Muscle of leg (tissue), 11 donors: Measurements from ENCODE around the gene P3H3. TPM values are rescaled to one million over a fixed set of nuclear protein-coding genes. Genes with fewer than 3 reads are reported as not detected.

Experiments used
- DNase-seq: peaks from one replicate; pipeline ENCODE4 v3.0.0; 2013
- H3K27ac ChIP-seq: one replicate; pipeline ENCODE4 v1.5.1; 2013; ENCODE audit warnings: mild to moderate bottlenecking, low read length, control low read depth
- H3K27me3 ChIP-seq: one replicate; pipeline ENCODE4 v1.6.1; 2013; ENCODE audit warnings: low read length; ENCODE audit not compliant: control insufficient read depth, insufficient read depth
- H3K36me3 ChIP-seq: one replicate; pipeline ENCODE4 v1.6.1; 2013; ENCODE audit warnings: low read length; ENCODE audit not compliant: control insufficient read depth, insufficient read depth
- H3K4me1 ChIP-seq: one replicate; pipeline ENCODE4 v1.6.1; 2013; ENCODE audit warnings: low read length; ENCODE audit not compliant: control insufficient read depth, insufficient read depth
- H3K4me3 ChIP-seq: one replicate; pipeline ENCODE4 v1.5.1; 2013; ENCODE audit warnings: low read length, control low read depth
- H3K9me3 ChIP-seq: replicated peaks from 2 replicates; pipeline ENCODE4 v1.6.1; 2013; ENCODE audit warnings: low read depth, low read length; ENCODE audit not compliant: control insufficient read depth
- WGBS: methylation state at CpG from one replicate; pipeline ENCODE4 v1.1.5; 2013; ENCODE audit warnings: missing lambda C conversion rate; ENCODE audit not compliant: insufficient coverage; 5-methylcytosine and 5-hydroxymethylcytosine counted together
- polyA plus RNA-seq, 8 donors: library from polyadenylated mRNA; unstranded; fragments of 120-200 nt; gene quantifications; one replicate each; pipeline versions ENCODE4 v1.2.1 to v1.2.3, GENCODE V29; 2013; ENCODE audit warnings: inconsistent platforms in 1 of 8, low replicate concordance in 1 of 8; ENCODE audit not compliant: insufficient read length in 8 of 8, insufficient read depth in 1 of 8
- total RNA-seq: library from RNA; stranded (reverse); fragments of 120-200 nt; gene quantifications from one replicate; pipeline ENCODE4 v1.2.4, GENCODE V29; 2013

P3H3 gene
- total and polyA plus RNA-seq, 9 donors: 23.1 to 70.5 (median 46.4) TPM

GRCh38 chr12:6799147-6799546 lies 29.1 kb upstream of the P3H3 start:
- Histone ChIP-seq H3K27ac (no peak overlapping the region), H3K27me3 (peaks cover 3% of the 10 kb centered on the region), H3K4me3 (no peak overlapping the region), H3K4me1 (no peaks in the 10 kb centered on the region), H3K36me3 (no peaks in the 10 kb centered on the region), H3K9me3 (no peaks in the 10 kb centered on the region)
- DNase-seq: no peak
- WGBS: 83% methylated on average over 2 of the region's 5 CpGs

DNA sequence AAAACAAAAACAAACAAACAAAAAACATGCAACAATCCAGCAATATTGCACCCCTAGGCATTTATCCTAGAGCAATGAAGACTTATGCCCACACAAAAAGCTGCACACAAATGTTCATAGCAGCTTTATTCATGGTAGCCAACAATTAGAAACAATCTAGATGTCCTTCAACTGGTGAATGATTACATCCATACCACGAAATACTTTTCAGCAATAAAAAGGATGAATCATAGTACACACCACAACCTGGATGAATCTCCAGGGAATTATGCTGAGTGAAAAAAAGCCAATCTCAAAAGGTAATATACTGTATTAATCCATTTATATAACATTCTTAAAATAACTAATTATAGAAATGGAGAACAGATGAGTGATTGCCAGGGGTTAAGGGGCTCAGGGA lies 21.0 kb upstream of the P3H3 start:
- Histone ChIP-seq H3K4me3 (no peak overlapping the region), H3K4me1 (no peaks in the 10 kb centered on the region), H3K27ac (no peak overlapping the region), H3K9me3 (no peaks in the 10 kb centered on the region), H3K36me3 (no peaks in the 10 kb centered on the region), H3K27me3 (peaks cover 2% of the 10 kb centered on the region)
- no peak for DNase-seq
- WGBS: no CpG with 5 or more reads among the region's 1 CpG

- Histone ChIP-seq H3K36me3 (no peaks in the 10 kb centered on the region), H3K27me3 (peaks cover 2% of the 10 kb centered on the region), H3K4me3 (no peak overlapping the region), H3K9me3 (no peaks in the 10 kb centered on the region), H3K27ac (no peak overlapping the region), H3K4me1 (no peaks in the 10 kb centered on the region)
- no peak for DNase-seq
- 75% methylated on average over 10 of the region's 10 CpGs for WGBS
Observed at GRCh38 chr12:6809056-6809455, 19.2 kb upstream of the P3H3 start.

DNA sequence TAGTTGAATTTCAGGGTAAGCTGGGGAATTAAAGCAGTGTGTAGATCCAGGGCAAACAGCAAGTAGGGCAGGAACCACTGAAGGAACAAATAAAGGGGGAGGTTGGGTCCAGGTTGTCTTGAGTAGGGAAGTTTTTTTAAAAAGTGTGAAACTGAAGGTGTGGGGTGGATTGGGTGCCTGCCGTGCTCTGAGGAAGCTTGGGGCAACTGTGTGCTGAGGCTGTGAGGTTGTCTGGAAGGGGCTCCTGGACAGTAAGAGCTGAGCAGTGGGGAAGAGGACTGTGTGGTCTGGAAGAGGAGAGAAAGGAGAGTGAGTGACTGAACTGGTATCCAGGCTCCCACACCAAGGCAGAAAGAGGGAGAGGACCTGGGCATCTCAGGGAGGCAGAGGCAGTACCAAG lies 17.4 kb upstream of the P3H3 start:
- Histone ChIP-seq H3K4me3 (no peak overlapping the region), H3K9me3 (no peaks in the 10 kb centered on the region), H3K36me3 (no peaks in the 10 kb centered on the region), H3K4me1 (no peaks in the 10 kb centered on the region), H3K27me3 (peaks cover 4% of the 10 kb centered on the region), H3K27ac (no peak overlapping the region)
- no peak for DNase-seq
- 63% methylated on average over 1 of the region's 1 CpG for WGBS

DNA sequence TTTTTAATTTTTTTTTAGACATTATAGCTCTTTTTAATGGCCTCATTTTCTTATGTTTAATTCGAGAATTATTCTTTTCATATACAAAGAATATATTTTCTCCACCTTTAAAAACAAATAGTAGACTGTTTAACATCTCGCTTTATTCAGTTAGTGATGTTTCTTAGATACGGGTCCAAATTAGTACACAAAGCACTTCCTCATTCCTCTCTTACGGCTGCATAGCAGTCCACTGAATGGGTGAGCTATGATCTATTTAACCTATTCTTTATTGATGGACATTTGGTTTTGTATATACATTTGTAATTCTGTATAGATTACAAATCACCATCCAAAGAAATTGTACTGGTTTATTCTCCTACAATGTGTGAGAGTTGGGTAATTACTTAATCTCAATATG lies 14.8 kb upstream of the P3H3 start:
- Histone ChIP-seq H3K27me3 (peaks cover 4% of the 10 kb centered on the region), H3K9me3 (no peaks in the 10 kb centered on the region), H3K4me1 (no peaks in the 10 kb centered on the region), H3K27ac (no peak overlapping the region), H3K36me3 (no peaks in the 10 kb centered on the region), H3K4me3 (no peak overlapping the region)
- no CpG with 5 or more reads among the region's 4 CpGs for WGBS
- no peak for DNase-seq

DNA sequence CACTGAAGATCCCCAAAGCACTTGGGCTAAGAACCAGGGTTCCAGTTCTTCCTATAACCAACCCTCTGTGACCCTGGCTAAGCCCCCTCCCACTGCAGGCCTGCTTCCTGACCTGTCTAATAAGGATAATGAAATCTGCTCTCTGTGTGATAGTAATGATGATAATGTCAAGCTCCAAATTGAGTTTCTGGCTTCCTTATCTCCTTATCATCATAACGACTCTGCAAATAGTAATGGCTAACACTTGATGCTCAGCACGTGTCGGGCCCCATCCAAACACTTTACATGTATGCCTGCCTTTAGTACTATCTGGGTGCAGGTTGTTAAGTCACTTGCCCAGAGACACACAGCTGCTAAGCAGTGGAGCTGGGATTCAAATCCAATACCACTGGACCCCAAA lies 11.6 kb upstream of the P3H3 start:
- no peak for DNase-seq
- peaks cover 4% of the 10 kb centered on the region for H3K27me3 ChIP-seq
- H3K9me3 ChIP-seq: no peaks in the 10 kb centered on the region
- H3K36me3 ChIP-seq: no peaks in the 10 kb centered on the region
- peaks cover 23% of the 10 kb centered on the region for H3K4me1 ChIP-seq
- H3K4me3 ChIP-seq: no peak overlapping the region
- WGBS: no CpG with 5 or more reads among the region's 3 CpGs
- no peak overlapping the region for H3K27ac ChIP-seq

DNA sequence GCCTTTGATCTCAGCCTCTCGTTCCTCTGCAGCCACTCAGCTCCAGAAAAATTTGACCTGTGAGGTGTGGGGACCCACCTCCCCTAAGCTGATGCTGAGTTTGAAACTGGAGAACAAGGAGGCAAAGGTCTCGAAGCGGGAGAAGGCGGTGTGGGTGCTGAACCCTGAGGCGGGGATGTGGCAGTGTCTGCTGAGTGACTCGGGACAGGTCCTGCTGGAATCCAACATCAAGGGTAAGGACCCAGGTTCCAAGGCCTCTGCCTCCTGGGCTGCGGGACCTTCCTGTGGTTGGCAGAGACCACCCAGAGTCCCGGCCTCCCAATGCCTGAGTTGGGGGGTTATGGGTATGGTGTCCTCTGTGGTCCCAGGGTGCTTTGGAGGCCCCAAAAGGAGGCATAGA lies 11.1 kb upstream of the P3H3 start:
- WGBS: 53% methylated on average over 6 of the region's 8 CpGs
- DNase-seq: no peak
- Histone ChIP-seq H3K27me3 (peaks cover 2% of the 10 kb centered on the region), H3K27ac (no peak overlapping the region), H3K4me3 (no peak overlapping the region), H3K9me3 (no peaks in the 10 kb centered on the region), H3K4me1 (peaks cover 28% of the 10 kb centered on the region), H3K36me3 (no peaks in the 10 kb centered on the region)

GRCh38 chr12:6817662-6818157 lies 10.5 kb upstream of the P3H3 start:
- Histone ChIP-seq H3K4me3 (no peak overlapping the region), H3K4me1 (peaks cover 33% of the 10 kb centered on the region), H3K27me3 (peaks cover 2% of the 10 kb centered on the region), H3K36me3 (no peaks in the 10 kb centered on the region), H3K9me3 (no peaks in the 10 kb centered on the region), H3K27ac (no peak overlapping the region)
- DNase-seq: no peak
- 78% methylated on average over 19 of the region's 20 CpGs for WGBS

DNA sequence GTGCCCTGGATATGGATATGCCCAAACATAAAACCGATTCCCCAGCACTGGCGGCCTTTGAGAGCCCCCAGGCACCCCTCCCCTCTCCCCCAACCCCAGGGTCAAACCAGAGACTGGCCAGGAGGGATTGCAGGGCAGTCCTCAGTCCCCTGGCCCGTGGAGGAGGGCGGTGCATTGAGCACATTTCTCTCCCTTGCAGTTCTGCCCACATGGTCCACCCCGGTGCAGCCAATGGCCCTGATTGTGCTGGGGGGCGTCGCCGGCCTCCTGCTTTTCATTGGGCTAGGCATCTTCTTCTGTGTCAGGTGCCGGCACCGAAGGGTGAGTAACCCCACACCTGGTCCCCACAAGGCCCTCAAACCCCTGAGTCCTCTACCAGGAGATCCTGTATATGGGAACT lies 10.0 kb upstream of the P3H3 start:
- Histone ChIP-seq H3K27me3 (peaks cover 2% of the 10 kb centered on the region), H3K4me1 (peaks cover 36% of the 10 kb centered on the region), H3K36me3 (no peaks in the 10 kb centered on the region), H3K27ac (no peak overlapping the region), H3K9me3 (no peaks in the 10 kb centered on the region), H3K4me3 (no peak overlapping the region)
- no peak for DNase-seq
- WGBS: 50% methylated on average over 6 of the region's 10 CpGs

DNA sequence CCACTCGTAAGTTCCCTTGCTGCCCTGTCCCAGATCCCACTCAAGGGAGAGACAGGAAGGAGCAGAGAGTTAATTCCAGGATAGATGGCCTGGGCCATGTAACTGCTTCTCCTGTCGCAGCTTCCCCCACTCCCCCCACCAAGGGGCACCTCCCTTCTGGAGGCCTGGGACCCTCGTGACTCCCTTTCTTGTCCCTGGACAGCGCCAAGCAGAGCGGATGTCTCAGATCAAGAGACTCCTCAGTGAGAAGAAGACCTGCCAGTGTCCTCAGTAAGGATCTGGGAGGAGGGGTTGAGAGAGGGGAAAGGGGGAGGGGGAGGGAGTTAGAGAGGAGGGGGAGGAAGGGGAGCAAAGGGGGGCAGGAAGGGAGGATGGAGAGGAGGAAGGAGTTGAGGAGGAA lies 9.6 kb upstream of the P3H3 start:
- H3K27me3 ChIP-seq: peaks cover 4% of the 10 kb centered on the region
- H3K4me3 ChIP-seq: no peak overlapping the region
- DNase-seq: no peak
- peaks cover 40% of the 10 kb centered on the region for H3K4me1 ChIP-seq
- H3K9me3 ChIP-seq: no peaks in the 10 kb centered on the region
- H3K36me3 ChIP-seq: no peaks in the 10 kb centered on the region
- no CpG with 5 or more reads among the region's 5 CpGs for WGBS
- no peak overlapping the region for H3K27ac ChIP-seq
